NT2/D1 (cell line): ENCODE data around the gene TBC1D22A.

Experiments
- DNase-seq: peaks from one replicate; pipeline ENCODE4 v3.0.0-alpha.2; 2011; ENCODE audit warnings: low read depth, low spot score
- H3K27me3 ChIP-seq: 2 replicates; pipeline ENCODE4 v1.6.0; 2011; ENCODE audit warnings: mild to moderate bottlenecking; ENCODE audit not compliant: insufficient read length, insufficient read depth
- H3K36me3 ChIP-seq: 2 replicates; pipeline ENCODE4 v1.6.1; 2011; ENCODE audit warnings: mild to moderate bottlenecking, low read length, mixed read lengths; ENCODE audit not compliant: insufficient read depth, insufficient read length
- H3K4me1 ChIP-seq: 2 replicates; pipeline ENCODE4 v1.5.1; 2011; ENCODE audit not compliant: insufficient read depth, insufficient read length
- H3K4me3 ChIP-seq: 2 replicates; pipeline ENCODE4 v1.5.1; 2011; ENCODE audit warnings: low read depth; ENCODE audit not compliant: insufficient read length
- H3K9ac ChIP-seq: 2 replicates; pipeline ENCODE4 v1.6.0; 2011; ENCODE audit warnings: low read depth; ENCODE audit not compliant: insufficient read length
- H3K9me3 ChIP-seq: 2 replicates; pipeline ENCODE4 v1.5.1; 2011; ENCODE audit warnings: mild to moderate bottlenecking, low read length; ENCODE audit not compliant: insufficient read depth
- SUZ12 ChIP-seq: IDR thresholded peaks from 2 replicates; pipeline ENCODE4 v1.6.1; 2011; ENCODE audit not compliant: insufficient read length, insufficient read depth; ENCODE audit errors: extremely low read depth
- YY1 ChIP-seq: IDR thresholded peaks from 2 replicates; pipeline ENCODE4 v1.6.1; 2011; ENCODE audit not compliant: insufficient read length, insufficient read depth
- ZNF274 ChIP-seq: IDR thresholded peaks from 2 replicates; pipeline ENCODE4 v1.6.1; 2011; ENCODE audit warnings: mild to moderate bottlenecking, low read depth, low read length

Gene TBC1D22A

DNA sequence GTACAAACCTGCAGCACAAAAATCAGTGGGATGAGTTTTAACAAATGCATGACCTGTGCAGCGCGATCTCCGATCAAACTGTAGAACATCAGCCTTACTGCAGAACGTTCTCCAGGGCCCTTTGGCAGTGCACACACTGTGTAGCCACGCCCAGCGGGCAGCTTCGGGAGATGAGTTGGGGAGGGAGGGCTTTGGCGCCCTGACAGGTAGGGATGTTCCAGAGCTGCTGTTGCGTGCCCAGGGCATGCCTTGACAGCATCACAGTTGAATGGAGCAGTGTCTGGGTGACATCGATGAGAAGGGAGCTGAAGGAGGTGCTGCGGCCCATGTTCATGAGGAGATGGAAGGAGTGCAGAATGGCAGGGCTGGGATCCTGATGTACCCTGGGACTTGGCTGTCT lies 80.2 kb downstream of the TBC1D22A start:
- Histone ChIP-seq H3K27me3 (no peaks in the 10 kb centered on the region), H3K9me3 (no peaks in the 10 kb centered on the region), H3K4me1 (no peaks in the 10 kb centered on the region), H3K36me3 (peaks cover 14% of the 10 kb centered on the region), H3K9ac (no peak overlapping the region), H3K4me3 (no peak overlapping the region)
- no peak for DNase-seq
- TF ChIP-seq YY1 (no peak), SUZ12 (no peak), ZNF274 (no peak)

- H3K9me3 ChIP-seq: no peaks in the 10 kb centered on the region
- TF ChIP-seq ZNF274 (no peak), YY1 (no peak), SUZ12 (no peak)
- H3K27me3 ChIP-seq: no peaks in the 10 kb centered on the region
- no peak for DNase-seq
- no peak overlapping the region for H3K4me3 ChIP-seq
- peaks cover 14% of the 10 kb centered on the region for H3K36me3 ChIP-seq
- H3K9ac ChIP-seq: no peak overlapping the region
- H3K4me1 ChIP-seq: no peaks in the 10 kb centered on the region
Measured at GRCh38 chr22:46843821-46844255, 81.4 kb downstream of the TBC1D22A start.

- Histone ChIP-seq H3K36me3 (peaks cover 14% of the 10 kb centered on the region), H3K27me3 (no peaks in the 10 kb centered on the region), H3K4me1 (no peaks in the 10 kb centered on the region), H3K9me3 (no peaks in the 10 kb centered on the region), H3K4me3 (no peak overlapping the region), H3K9ac (no peak overlapping the region)
- no peak for DNase-seq
- no peak for TF ChIP-seq SUZ12
- TF ChIP-seq ZNF274: no peak
- no peak for TF ChIP-seq YY1
Measured at GRCh38 chr22:46844606-46845210, 82.3 kb downstream of the TBC1D22A start.

GRCh38 chr22:46845296-46846149 lies 83.1 kb downstream of the TBC1D22A start:
- Histone ChIP-seq H3K4me1 (no peaks in the 10 kb centered on the region), H3K36me3 (peaks cover 16% of the 10 kb centered on the region), H3K27me3 (no peaks in the 10 kb centered on the region), H3K9ac (no peak overlapping the region), H3K4me3 (no peak overlapping the region), H3K9me3 (no peaks in the 10 kb centered on the region)
- no peak for TF ChIP-seq SUZ12
- TF ChIP-seq ZNF274: no peak
- no peak for TF ChIP-seq YY1
- no peak for DNase-seq

DNA sequence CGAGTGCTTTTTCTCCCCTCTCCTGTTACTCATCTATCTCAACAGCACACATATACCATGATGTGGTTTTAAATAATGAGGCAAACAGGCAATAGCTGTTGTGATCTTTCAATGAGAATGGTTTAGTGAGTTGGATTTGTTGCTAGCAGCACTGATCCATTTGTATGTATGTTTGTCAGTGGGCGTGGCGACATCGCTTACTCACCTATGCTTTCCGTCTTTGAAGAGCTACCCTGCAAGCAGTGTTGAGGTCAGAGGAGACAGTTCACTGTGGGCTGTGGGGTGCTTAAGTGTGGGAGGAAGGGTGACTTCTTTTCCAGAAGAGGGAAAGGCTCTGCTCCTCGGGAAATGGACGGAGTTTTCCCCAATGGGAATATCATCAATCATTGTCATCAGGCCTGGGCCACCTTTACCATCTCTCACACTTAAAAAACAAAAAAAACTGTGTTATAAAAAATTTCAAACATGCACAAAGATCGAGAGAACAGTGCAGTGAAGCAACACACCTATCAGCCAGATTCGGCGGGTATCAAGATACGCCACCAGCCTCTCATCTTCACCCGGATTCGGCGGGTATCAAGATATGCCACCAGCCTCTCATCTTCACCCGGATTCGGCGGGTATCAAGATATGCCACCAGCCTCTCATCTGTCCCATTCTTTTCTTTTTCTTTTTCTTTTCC lies 83.8 kb downstream of the TBC1D22A start:
- Histone ChIP-seq H3K27me3 (no peaks in the 10 kb centered on the region), H3K9me3 (no peaks in the 10 kb centered on the region), H3K36me3 (peaks cover 23% of the 10 kb centered on the region), H3K4me1 (no peaks in the 10 kb centered on the region), H3K9ac (no peak overlapping the region), H3K4me3 (no peak overlapping the region)
- DNase-seq: no peak
- TF ChIP-seq SUZ12 (no peak), ZNF274 (no peak), YY1 (no peak)

GRCh38 chr22:46846832-46847355 lies 84.4 kb downstream of the TBC1D22A start:
- H3K27me3 ChIP-seq: no peaks in the 10 kb centered on the region
- H3K36me3 ChIP-seq: peaks cover 23% of the 10 kb centered on the region
- no peaks in the 10 kb centered on the region for H3K9me3 ChIP-seq
- no peak for TF ChIP-seq YY1
- no peak for TF ChIP-seq ZNF274
- TF ChIP-seq SUZ12: no peak
- no peaks in the 10 kb centered on the region for H3K4me1 ChIP-seq
- H3K9ac ChIP-seq: no peak overlapping the region
- DNase-seq: no peak
- H3K4me3 ChIP-seq: no peak overlapping the region

DNA sequence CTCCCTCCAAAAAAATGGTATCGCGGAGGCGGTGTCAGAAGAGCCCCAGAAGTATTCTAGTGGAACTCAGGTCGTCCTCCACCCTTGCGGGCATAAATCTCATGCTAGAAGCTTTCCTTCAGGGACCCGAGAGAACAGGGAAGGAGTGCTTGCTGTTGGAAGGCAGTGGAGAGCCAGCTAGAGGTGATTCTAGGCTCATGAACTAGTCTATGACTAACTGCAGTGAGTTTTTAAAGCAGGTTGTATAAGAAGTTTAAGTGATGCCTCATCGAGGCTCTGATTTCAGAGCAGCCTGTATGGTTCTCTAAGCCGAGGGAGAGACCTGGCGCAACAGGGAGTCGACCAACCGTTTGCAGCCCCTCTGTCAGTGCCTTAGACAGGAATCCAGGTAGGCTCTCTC lies 85.7 kb downstream of the TBC1D22A start:
- Histone ChIP-seq H3K4me1 (no peaks in the 10 kb centered on the region), H3K27me3 (no peaks in the 10 kb centered on the region), H3K4me3 (no peak overlapping the region), H3K9me3 (no peaks in the 10 kb centered on the region), H3K36me3 (peaks cover 22% of the 10 kb centered on the region), H3K9ac (no peak overlapping the region)
- no peak for DNase-seq
- TF ChIP-seq YY1 (no peak), SUZ12 (no peak), ZNF274 (no peak)
